HUES64 (cell line): ENCODE results near the gene GATD1.
A peak's percentile ranks its signal among the peaks of the same experiment; 100 is the strongest.

Experiments
- H3K27ac ChIP-seq: 2 replicates; pipeline ENCODE4 v1.7.0; 2013; ENCODE audit warnings: low read depth, low read length, inconsistent platforms
- H3K27me3 ChIP-seq: 2 replicates; pipeline ENCODE4 v1.6.1; 2013; ENCODE audit warnings: mild to moderate bottlenecking, low read length; ENCODE audit not compliant: insufficient read depth
- H3K36me3 ChIP-seq: 2 replicates; pipeline ENCODE4 v1.6.1; 2013; ENCODE audit warnings: mild to moderate bottlenecking, low read length; ENCODE audit not compliant: insufficient read depth
- H3K4me1 ChIP-seq: 2 replicates; pipeline ENCODE4 v1.6.1; 2013; ENCODE audit warnings: mild to moderate bottlenecking, low read length, moderate library complexity; ENCODE audit not compliant: insufficient read depth
- H3K4me3 ChIP-seq: 2 replicates; pipeline ENCODE4 v1.5.1; 2013; ENCODE audit warnings: mild to moderate bottlenecking, low read length, moderate library complexity
- H3K9ac ChIP-seq: 2 replicates; pipeline ENCODE4 v1.6.1; 2013; ENCODE audit warnings: mild to moderate bottlenecking, low read depth, low read length
- H3K9me3 ChIP-seq: 2 replicates; pipeline ENCODE4 v1.6.1; 2013; ENCODE audit warnings: low read depth, low read length; ENCODE audit not compliant: insufficient read depth
- WGBS: fragments of 150-250, 120-280 bp; methylation state at CpG from one replicate; pipeline ENCODE4 v1.1.7; 2013; ENCODE audit warnings: missing lambda C conversion rate; 5-methylcytosine and 5-hydroxymethylcytosine counted together

Gene GATD1

DNA sequence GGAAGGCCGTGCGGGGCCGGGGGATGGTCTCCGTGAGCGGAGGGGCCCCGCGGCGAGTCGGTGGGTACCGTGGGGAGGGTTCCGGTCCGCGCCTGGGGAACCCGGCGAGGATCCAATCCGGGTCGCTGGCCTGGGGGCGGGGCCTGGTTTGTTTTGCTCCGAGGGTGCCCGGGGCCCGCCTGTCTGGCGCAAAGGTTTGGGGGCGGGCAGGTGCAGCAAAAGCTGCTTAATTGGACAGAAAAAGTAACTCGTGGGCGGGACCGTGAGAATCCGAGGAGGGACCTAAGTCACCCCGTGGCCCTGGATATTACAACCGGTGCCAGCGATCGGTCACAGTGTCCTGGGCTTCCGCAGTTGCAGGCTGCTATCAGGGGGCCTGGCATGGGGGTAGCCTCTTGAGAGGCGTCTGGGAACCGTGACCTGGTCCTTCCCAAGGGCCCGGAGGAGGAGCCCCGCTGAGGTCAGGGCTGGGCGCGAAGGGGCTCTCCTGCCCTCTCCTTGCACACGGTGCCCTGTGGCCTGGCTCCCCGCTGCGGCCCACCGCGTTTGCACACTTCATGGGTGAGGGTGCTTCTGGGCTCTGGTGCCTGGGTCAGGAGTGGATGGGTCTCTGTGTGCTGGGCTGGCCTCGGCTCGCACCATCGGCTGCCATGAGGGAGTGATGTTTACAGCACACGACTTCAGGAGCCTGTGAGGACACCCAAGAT is 42.8 kb upstream of the GATD1 start:
- Histone ChIP-seq H3K36me3 (0 out of 2 replicates have a peak, but pooled peaks cover 6% of the 10 kb centered on the region), H3K27ac (peak overlapping the region; percentile 37; the same call in 1 of the 2 replicates), H3K4me3 (peak overlapping the region; percentile 92), H3K9ac (no peak overlapping the region; the same call in 1 of the 2 replicates), H3K4me1 (no peaks in the 10 kb centered on the region), H3K27me3 (no peaks in the 10 kb centered on the region), H3K9me3 (no peaks in the 10 kb centered on the region)
- 11% methylated on average over 47 of the region's 47 CpGs for WGBS

GRCh38 chr11:819129-819931 is 42.0 kb upstream of the GATD1 start:
- 3% methylated on average over 96 of the region's 96 CpGs for WGBS
- Histone ChIP-seq H3K27ac (peak overlapping the region; percentile 37; the same call in 1 of the 2 replicates), H3K27me3 (no peaks in the 10 kb centered on the region), H3K4me3 (peak overlapping the region; percentile 92), H3K9me3 (no peaks in the 10 kb centered on the region), H3K4me1 (no peaks in the 10 kb centered on the region), H3K9ac (peak overlapping the region; percentile 79), H3K36me3 (0 out of 2 replicates have a peak, but pooled peaks cover 6% of the 10 kb centered on the region)

DNA sequence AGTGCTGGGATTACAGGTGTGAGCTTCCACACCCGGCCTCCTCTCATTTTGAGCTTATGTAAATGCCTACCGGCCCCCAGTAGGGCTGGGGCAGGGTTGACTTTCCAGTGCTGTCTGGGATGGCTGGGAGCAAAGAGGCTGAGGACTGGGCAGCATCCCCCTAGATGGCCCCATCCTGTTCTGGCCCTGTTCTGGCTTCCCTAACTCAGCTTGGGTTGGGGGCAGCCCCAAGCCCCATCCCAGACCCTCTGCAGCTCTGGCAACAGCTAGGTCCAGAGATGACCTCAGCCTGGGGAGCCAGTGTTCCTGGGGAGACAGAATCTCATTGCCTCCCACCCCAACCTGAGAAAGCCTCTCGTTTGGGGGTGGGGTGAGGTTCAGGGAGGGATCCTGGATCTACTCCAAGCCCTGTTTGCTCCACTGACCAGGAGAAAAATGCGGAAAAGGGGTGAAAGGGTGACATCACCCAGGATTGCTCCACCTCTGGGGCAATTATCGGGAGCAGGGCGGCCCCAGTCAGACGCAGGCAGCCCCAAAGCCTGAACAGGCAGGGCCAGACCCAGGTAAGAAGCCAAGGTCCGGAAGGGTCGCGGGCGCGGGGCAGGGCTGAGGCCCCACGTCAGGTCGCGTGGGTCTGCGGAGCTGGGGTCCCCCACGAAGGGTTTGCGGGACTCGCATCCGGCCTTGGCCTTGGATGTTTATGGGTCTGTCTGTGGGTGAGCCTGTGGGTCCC is 41.3 kb upstream of the GATD1 start, which contains the start of gene PNPLA2:
Gene PNPLA2 (plus strand): TSS at position 519 of the 733 bp plus-strand sequence. CDS start 805 bp downstream, outside the sequence.
- Histone ChIP-seq H3K9me3 (no peaks in the 10 kb centered on the region), H3K4me1 (no peaks in the 10 kb centered on the region), H3K36me3 (peaks cover 9% of the 10 kb centered on the region), H3K27me3 (no peaks in the 10 kb centered on the region), H3K27ac (peak within 1 kb of the TSS; percentile 37; the same call in 1 of the 2 replicates), H3K9ac (peak within 1 kb of the TSS; percentile 79), H3K4me3 (peak within 1 kb of the TSS; percentile 92)
- WGBS = 62% methylated on average over 20 of the region's 20 CpGs

DNA sequence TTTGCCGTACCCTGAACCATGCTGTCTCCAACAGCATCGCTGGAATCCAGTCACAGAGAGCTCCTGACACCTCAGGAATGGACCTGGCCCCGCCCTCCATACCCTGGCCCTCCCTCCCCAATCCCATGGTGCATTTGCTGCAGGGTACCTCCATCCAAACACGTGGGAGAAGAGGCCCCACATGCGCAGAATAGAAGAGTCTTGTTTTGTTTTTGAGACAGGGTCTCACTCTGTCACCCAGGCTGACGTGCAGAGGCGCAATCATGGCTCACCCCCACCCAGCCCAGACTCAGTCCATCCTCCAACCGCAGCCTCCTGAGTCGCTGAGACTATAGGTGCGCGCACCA is 39.1 kb upstream of the GATD1 start:
- Histone ChIP-seq H3K4me3 (no peak overlapping the region), H3K27me3 (no peaks in the 10 kb centered on the region), H3K9ac (no peak overlapping the region), H3K4me1 (no peaks in the 10 kb centered on the region; the same call in 1 of the 2 replicates), H3K27ac (no peak overlapping the region), H3K36me3 (peaks cover 28% of the 10 kb centered on the region), H3K9me3 (no peaks in the 10 kb centered on the region)
- 73% methylated on average over 9 of the region's 11 CpGs for WGBS

DNA sequence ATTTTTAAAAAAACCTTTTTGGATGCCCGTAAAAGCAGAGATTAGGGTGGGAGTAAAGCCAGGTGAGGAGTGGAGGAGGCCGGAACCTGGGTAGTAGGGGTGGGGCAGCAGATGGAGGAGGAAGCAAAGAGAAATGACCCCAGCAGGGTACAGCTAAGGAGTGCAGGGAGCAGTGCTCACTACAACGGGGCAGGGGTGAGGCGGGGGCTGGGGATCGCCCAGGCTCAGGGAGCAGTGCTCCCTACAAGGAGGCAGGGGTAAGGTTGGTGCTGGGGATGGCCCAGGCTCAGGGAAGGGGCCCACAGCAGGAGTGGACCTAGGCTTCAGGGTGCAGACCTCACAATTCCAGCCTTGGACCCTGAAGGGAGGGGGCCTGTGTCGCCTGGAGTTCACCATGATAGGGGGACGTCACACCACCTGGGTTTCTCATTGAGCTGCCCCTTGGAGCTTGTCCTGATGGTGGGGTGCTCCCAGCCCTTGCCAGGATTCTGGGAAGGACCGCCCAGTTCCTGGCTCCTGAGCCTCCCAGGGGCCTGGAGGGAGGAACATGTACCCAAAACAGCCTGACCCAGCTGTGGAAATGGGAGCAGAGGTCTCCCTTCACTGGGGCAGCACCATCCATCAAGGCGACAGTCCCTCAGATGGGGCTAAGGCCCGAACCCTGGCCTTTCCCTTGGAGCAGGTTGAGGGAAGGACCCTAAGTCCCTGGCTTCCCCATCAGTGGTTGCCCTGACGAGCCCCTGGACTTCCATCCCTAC is 38.6 kb upstream of the GATD1 start:
- Histone ChIP-seq H3K27me3 (no peaks in the 10 kb centered on the region), H3K36me3 (peaks cover 32% of the 10 kb centered on the region), H3K9me3 (no peaks in the 10 kb centered on the region), H3K4me1 (peaks cover 4% of the 10 kb centered on the region), H3K9ac (no peak overlapping the region), H3K4me3 (no peak overlapping the region), H3K27ac (no peak overlapping the region)
- WGBS = 90% methylated on average over 11 of the region's 11 CpGs

DNA sequence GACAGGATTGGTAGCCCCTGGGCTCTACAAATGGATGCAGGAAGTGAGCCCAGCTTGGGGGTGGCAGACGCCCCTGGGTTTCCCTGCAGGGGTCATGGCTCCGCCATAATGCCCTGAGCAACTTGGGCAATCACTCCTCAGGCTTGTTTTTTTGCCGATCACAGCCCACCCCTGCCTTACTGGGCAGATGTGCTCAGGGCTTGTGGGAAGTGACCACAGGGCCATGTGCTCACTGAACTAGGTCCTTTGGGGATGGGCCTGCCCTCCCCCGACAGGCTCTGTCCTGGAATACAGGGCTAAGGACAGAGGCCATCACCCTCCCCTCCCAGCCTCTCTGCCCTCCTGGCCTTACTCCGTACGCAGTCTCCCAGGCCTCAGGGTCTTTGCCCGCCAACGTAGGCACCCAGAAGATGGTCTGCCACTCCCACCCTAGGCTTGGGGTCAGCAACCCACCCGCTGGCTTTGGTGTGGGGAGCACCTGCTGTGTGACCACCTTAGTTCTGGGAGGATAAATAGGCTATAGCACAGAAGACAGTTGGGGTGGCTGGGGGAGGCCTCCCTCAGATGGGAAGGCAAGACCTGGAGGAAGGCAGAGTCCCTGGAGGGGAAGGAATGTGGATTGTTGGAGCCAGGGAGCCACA is 36.3 kb upstream of the GATD1 start:
- H3K4me3 ChIP-seq = no peak overlapping the region
- peak overlapping the region; percentile 49; the same call in 1 of the 2 replicates for H3K27ac ChIP-seq
- 0 out of 2 replicates have a peak overlapping the region, but pooled peaks have one; percentile 9 for H3K9ac ChIP-seq
- H3K9me3 ChIP-seq = no peaks in the 10 kb centered on the region
- no peaks in the 10 kb centered on the region for H3K27me3 ChIP-seq
- peaks cover 35% of the 10 kb centered on the region for H3K36me3 ChIP-seq
- WGBS = 94% methylated on average over 9 of the region's 9 CpGs
- peaks cover 6% of the 10 kb centered on the region for H3K4me1 ChIP-seq

GRCh38 chr11:813072-813455 is 35.8 kb upstream of the GATD1 start:
- Histone ChIP-seq H3K27ac (no peak overlapping the region; the same call in 1 of the 2 replicates), H3K4me3 (no peak overlapping the region), H3K9ac (0 out of 2 replicates have a peak overlapping the region, but pooled peaks have one; percentile 9), H3K4me1 (peaks cover 6% of the 10 kb centered on the region), H3K27me3 (no peaks in the 10 kb centered on the region), H3K36me3 (peaks cover 35% of the 10 kb centered on the region), H3K9me3 (no peaks in the 10 kb centered on the region)
- 94% methylated on average over 6 of the region's 6 CpGs for WGBS

GRCh38 chr11:812390-812789 is 35.1 kb upstream of the GATD1 start:
- peaks cover 35% of the 10 kb centered on the region for H3K36me3 ChIP-seq
- no peaks in the 10 kb centered on the region for H3K27me3 ChIP-seq
- 97% methylated on average over 3 of the region's 3 CpGs for WGBS
- H3K9ac ChIP-seq = no peak overlapping the region; the same call in 1 of the 2 replicates
- peaks cover 6% of the 10 kb centered on the region for H3K4me1 ChIP-seq
- no peaks in the 10 kb centered on the region for H3K9me3 ChIP-seq
- no peak overlapping the region for H3K27ac ChIP-seq
- H3K4me3 ChIP-seq = no peak overlapping the region

GRCh38 chr11:811446-812245 is 34.4 kb upstream of the GATD1 start:
- Histone ChIP-seq H3K9me3 (no peaks in the 10 kb centered on the region), H3K9ac (peak overlapping the region; percentile 99), H3K4me3 (peak overlapping the region; percentile 98), H3K27ac (peak overlapping the region; percentile 98), H3K27me3 (no peaks in the 10 kb centered on the region), H3K36me3 (peaks cover 35% of the 10 kb centered on the region), H3K4me1 (peaks cover 6% of the 10 kb centered on the region)
- 91% methylated on average over 13 of the region's 14 CpGs for WGBS
